SK-N-SH (cell line): ENCODE data around the gene FOXP1. TPM values are rescaled to one million over a fixed set of nuclear protein-coding genes. Genes with fewer than 3 reads are reported as not detected.

Experiments used
- CTCF ChIA-PET: fragments of 300-600, 350-600 bp; formaldehyde crosslinking; extraction: SDS; loops from one replicate; lab custom pipeline; 2021; lab: Yijun Ruan, JAX
- POLR2A ChIA-PET: fragments of 350-600 bp; sonication (Branson Sonifier 250); formaldehyde crosslinking; extraction: SDS; loops from one replicate; lab custom pipeline; 2020; ENCODE audit warnings: antibody characterized with exemption, inconsistent platforms; lab: Yijun Ruan, JAX
- DNase-seq: peaks from one replicate; pipeline ENCODE4 v3.0.0; 2012
- H2AFZ ChIP-seq: fragments of 200-600 bp; sonication (generic); 2 replicates; pipeline ENCODE4 v1.8.1; 2016; ENCODE audit warnings: antibody characterized with exemption, mild to moderate bottlenecking, low read depth
- H3F3A ChIP-seq: fragments of 200-600 bp; sonication (generic); replicated peaks from 2 replicates; pipeline ENCODE3; 2016; ENCODE audit warnings: antibody characterized with exemption, mild to moderate bottlenecking; ENCODE audit not compliant: insufficient read depth
- H3K27ac ChIP-seq, 2 experiments: fragments of 200-500 bp in 1 of 2; fragments of 200-600 bp in 1 of 2; sonication (Bioruptor generic) in 1 of 2; sonication (generic), shearing (Covaris generic) in 1 of 2; 2 replicates each; pipeline versions ENCODE4 v1.5.1 to v1.6.1; 2014 to 2016; ENCODE audit warnings: low read depth in 2 of 2, inconsistent platforms in 1 of 2, low read length in 1 of 2, mild to moderate bottlenecking in 1 of 2, mixed read lengths in 1 of 2
- H3K27me3 ChIP-seq: fragments of 200-600 bp; sonication (generic), shearing (Covaris generic); 2 replicates; pipeline ENCODE4 v1.6.1; 2016; ENCODE audit warnings: mixed run types; ENCODE audit not compliant: insufficient read depth
- H3K36me3 ChIP-seq, 2 experiments: fragments of 200-500 bp in 1 of 2; fragments of 200-600 bp in 1 of 2; sonication (Bioruptor generic) in 1 of 2; sonication (generic) in 1 of 2; replicated peaks in 1 of 2; 2 replicates each; pipeline versions ENCODE3 to v1.5.1; 2014 to 2016; ENCODE audit warnings: low read length in 1 of 2, mild to moderate bottlenecking in 1 of 2; ENCODE audit not compliant: insufficient read depth in 2 of 2, control insufficient read depth in 1 of 2
- H3K4me1 ChIP-seq, 2 experiments: fragments of 200-500 bp in 1 of 2; fragments of 200-600 bp in 1 of 2; sonication (Bioruptor generic) in 1 of 2; sonication (generic), shearing (Covaris generic) in 1 of 2; 2 replicates each; pipeline versions ENCODE4 v1.5.1 to v1.6.1; 2014 to 2016; ENCODE audit warnings: low read depth in 1 of 2, low read length in 1 of 2, mixed run types in 1 of 2; ENCODE audit not compliant: insufficient read depth in 2 of 2, control insufficient read depth in 1 of 2
- H3K4me2 ChIP-seq: fragments of 200-600 bp; sonication (generic), shearing (Covaris generic); 2 replicates; pipeline ENCODE4 v1.6.1; 2017; ENCODE audit warnings: mixed run types
- H3K4me3 ChIP-seq, 2 experiments: fragments of 200-500 bp in 1 of 2; fragments of 200-600 bp in 1 of 2; sonication (Bioruptor generic) in 1 of 2; sonication (generic), shearing (Covaris generic) in 1 of 2; 2 replicates each; pipeline versions ENCODE4 v1.5.1 to v1.8.1; 2014 to 2016; ENCODE audit warnings: low read depth in 2 of 2, inconsistent platforms in 1 of 2, low read length in 1 of 2, mild to moderate bottlenecking in 1 of 2, mixed read lengths in 1 of 2, moderate library complexity in 1 of 2
- H3K79me2 ChIP-seq: fragments of 200-600 bp; sonication (generic); 2 replicates; pipeline ENCODE4 v1.8.1; 2017; ENCODE audit warnings: mild to moderate bottlenecking; ENCODE audit not compliant: insufficient read depth
- H3K9ac ChIP-seq: fragments of 200-600 bp; sonication (generic); 2 replicates; pipeline ENCODE4 v1.6.1; 2017; ENCODE audit warnings: mixed run types
- H3K9me2 ChIP-seq: fragments of 200-600 bp; sonication (generic); 2 replicates; pipeline ENCODE4 v1.6.1; 2017; ENCODE audit warnings: mixed run types
- H3K9me3 ChIP-seq: fragments of 200-600 bp; sonication (generic); 2 replicates; pipeline ENCODE4 v1.6.1; 2017; ENCODE audit warnings: mixed run types, mild to moderate bottlenecking, moderate library complexity
- H4K20me1 ChIP-seq: fragments of 200-600 bp; sonication (generic); 2 replicates; pipeline ENCODE4 v1.6.1; 2017; ENCODE audit warnings: mild to moderate bottlenecking, mixed run types; ENCODE audit not compliant: insufficient read depth
- EP300 ChIP-seq, 2 experiments: IDR thresholded peaks; 2 replicates each; pipeline versions ENCODE4 v1.4.0 to v1.6.1; 2012; ENCODE audit warnings: borderline replicate concordance in 1 of 2, low read depth in 1 of 2, low read length in 1 of 2
- FOSL2 ChIP-seq: IDR thresholded peaks from 2 replicates; pipeline ENCODE4 v1.4.0; 2012; ENCODE audit warnings: low read depth, mild to moderate bottlenecking, moderate library complexity, borderline replicate concordance
- FOXM1 ChIP-seq: IDR thresholded peaks from 2 replicates; pipeline ENCODE4 v1.4.0; 2012; ENCODE audit warnings: low read depth, mild to moderate bottlenecking
- JUND ChIP-seq: IDR thresholded peaks from 2 replicates; pipeline ENCODE4 v1.4.0; 2012
- MEF2A ChIP-seq: IDR thresholded peaks from 2 replicates; pipeline ENCODE4 v1.4.0; 2012; ENCODE audit warnings: low read depth, borderline replicate concordance
- NFIC ChIP-seq: IDR thresholded peaks from 2 replicates; pipeline ENCODE4 v1.4.0; 2012; ENCODE audit warnings: borderline replicate concordance
- SIN3A ChIP-seq: IDR thresholded peaks from 2 replicates; pipeline ENCODE4 v1.6.1; 2012; ENCODE audit warnings: low read depth, mild to moderate bottlenecking, low read length, moderate library complexity, borderline replicate concordance
- TAF1 ChIP-seq: IDR thresholded peaks from 2 replicates; pipeline ENCODE4 v1.6.1; 2012; ENCODE audit warnings: low read depth, mild to moderate bottlenecking, low read length, moderate library complexity, borderline replicate concordance
- TCF12 ChIP-seq: IDR thresholded peaks from 2 replicates; pipeline ENCODE4 v1.4.0; 2012
- TEAD4 ChIP-seq: IDR thresholded peaks from 2 replicates; pipeline ENCODE4 v1.4.0; 2012; ENCODE audit warnings: mild to moderate bottlenecking, borderline replicate concordance; ENCODE audit not compliant: insufficient read depth
- WGBS: methylation state at CpG from one replicate; pipeline ENCODE4 v1.1.6; 2017; ENCODE audit warnings: low lambda C conversion rate; 5-methylcytosine and 5-hydroxymethylcytosine counted together
- polyA plus RNA-seq, 3 experiments: library from polyadenylated mRNA; depleted of rRNA; stranded (reverse); fragments of >200 nt; gene quantifications; 2 replicates each; pipeline ENCODE4 v1.2.3, GENCODE V29; 2012
- TF ChIP-seq, protein P1 (sequence below): IDR thresholded peaks from 2 replicates; pipeline ENCODE4 v1.4.0; 2012; ENCODE audit warnings: low read depth, borderline replicate concordance
- TF ChIP-seq, protein P2 (sequence below): fragments of 150-350 bp; IDR thresholded peaks from 2 replicates; pipeline ENCODE4 v1.6.1; 2016; ENCODE audit warnings: mild to moderate bottlenecking, low read depth, low read length
- TF ChIP-seq, protein P3 (sequence below): IDR thresholded peaks from 2 replicates; pipeline ENCODE4; 2012
- TF ChIP-seq, protein P4 (sequence below): fragments of 200-600 bp; sonication (generic); IDR thresholded peaks from 2 replicates; pipeline ENCODE4 v1.6.1; 2017; ENCODE audit warnings: antibody characterized with exemption, mild to moderate bottlenecking, moderate library complexity

FOXP1 gene
- polyA plus RNA-seq, 1 of the 3 experiments (the other 2 are of a cell fraction): 8.8 TPM

DNA sequence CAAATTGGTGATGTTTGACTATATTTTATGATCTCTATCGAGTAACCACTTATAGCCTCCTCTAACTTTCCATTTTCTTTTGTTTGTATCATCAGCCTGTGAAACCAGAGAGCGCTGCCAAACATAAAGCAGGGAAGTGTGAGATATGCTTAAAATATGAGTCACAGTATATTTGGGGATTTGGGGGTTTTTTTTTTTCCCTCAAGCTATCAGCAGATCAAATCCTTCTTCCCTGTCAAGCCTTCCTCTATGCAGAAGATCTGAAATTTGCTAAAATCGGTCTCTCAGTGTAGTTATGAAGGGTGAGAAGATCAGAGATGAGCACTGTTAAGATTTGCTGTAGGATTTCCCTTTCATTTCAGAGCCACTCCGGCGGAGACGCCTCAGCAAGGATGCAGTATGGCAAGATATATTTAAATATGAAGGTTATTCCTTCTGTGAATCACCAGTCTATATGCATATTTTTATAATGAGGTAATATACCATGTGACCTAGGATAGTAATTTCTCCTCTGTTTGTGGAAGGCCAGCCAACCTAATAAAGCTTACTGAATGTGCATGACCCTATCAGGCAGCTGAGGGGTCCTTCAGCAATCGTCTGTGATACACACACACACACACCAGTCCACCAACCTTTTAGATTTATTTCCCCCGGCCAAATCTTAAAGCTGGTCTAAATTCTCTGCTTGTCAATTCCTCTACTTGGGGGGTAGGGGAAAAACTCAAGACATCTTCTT lies 474.1 kb downstream of the FOXP1 start:
- H2AFZ ChIP-seq: no peak overlapping the region
- H3K4me3 ChIP-seq: peak overlapping the region; percentile 6 to 31; a peak in 3 of 4 replicates

More for the DNA sequence above, 474.1 kb downstream of the FOXP1 start:
- CTCF ChIA-PET: interaction anchor here (1.1 kb wide), 1 partner anchor 55 kb away, joined by 3 read pairs; no protein-coding TSS in a partner anchor
- Histone ChIP-seq H4K20me1 (no peaks in the 10 kb centered on the region), H3K9me2 (no peaks in the 10 kb centered on the region), H3K9me3 (no peaks in the 10 kb centered on the region), H3K79me2 (peaks cover 59% of the 10 kb centered on the region), H3F3A (peaks cover 37% of the 10 kb centered on the region), H3K4me1 (peaks cover 3 to 30% of the 10 kb centered on the region in 2 experiments; a peak in 3 of 4 replicates), H3K4me2 (peak overlapping the region; percentile 65), H3K36me3 (peaks cover 6 to 11% of the 10 kb centered on the region in 2 experiments), H3K27me3 (no peaks in the 10 kb centered on the region), H3K9ac (peak overlapping the region; percentile 71), H3K27ac (peak overlapping the region in 1 of 2 experiments; percentile 95; a peak in 3 of 4 replicates)
- TF ChIP-seq TAF1 (no peak), FOXM1 (no peak), EP300 (IDR thresholded peaks at IDR 0.05; ENCODE audit: borderline replicate concordance in 1 of 2, low read depth in 1 of 2, low read length in 1 of 2) (peak in 1 of 2 experiments; percentile 33; a peak in 1 of 4 replicates), FOSL2 (peak; percentile 25; the same call in 1 of the 2 replicates), TCF12 (peak; percentile 67), JUND (peak; percentile 53), SIN3A (no peak), MEF2A (peak; percentile 83), TEAD4 (peak; percentile 49; the same call in 1 of the 2 replicates), NFIC (peak; percentile 66)
- TF ChIP-seq, protein P1, sequence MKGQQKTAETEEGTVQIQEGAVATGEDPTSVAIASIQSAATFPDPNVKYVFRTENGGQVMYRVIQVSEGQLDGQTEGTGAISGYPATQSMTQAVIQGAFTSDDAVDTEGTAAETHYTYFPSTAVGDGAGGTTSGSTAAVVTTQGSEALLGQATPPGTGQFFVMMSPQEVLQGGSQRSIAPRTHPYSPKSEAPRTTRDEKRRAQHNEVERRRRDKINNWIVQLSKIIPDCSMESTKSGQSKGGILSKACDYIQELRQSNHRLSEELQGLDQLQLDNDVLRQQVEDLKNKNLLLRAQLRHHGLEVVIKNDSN: peak; percentile 80
- TF ChIP-seq, protein P2, sequence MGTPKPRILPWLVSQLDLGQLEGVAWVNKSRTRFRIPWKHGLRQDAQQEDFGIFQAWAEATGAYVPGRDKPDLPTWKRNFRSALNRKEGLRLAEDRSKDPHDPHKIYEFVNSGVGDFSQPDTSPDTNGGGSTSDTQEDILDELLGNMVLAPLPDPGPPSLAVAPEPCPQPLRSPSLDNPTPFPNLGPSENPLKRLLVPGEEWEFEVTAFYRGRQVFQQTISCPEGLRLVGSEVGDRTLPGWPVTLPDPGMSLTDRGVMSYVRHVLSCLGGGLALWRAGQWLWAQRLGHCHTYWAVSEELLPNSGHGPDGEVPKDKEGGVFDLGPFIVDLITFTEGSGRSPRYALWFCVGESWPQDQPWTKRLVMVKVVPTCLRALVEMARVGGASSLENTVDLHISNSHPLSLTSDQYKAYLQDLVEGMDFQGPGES: no peak
- TF ChIP-seq, protein P3, sequence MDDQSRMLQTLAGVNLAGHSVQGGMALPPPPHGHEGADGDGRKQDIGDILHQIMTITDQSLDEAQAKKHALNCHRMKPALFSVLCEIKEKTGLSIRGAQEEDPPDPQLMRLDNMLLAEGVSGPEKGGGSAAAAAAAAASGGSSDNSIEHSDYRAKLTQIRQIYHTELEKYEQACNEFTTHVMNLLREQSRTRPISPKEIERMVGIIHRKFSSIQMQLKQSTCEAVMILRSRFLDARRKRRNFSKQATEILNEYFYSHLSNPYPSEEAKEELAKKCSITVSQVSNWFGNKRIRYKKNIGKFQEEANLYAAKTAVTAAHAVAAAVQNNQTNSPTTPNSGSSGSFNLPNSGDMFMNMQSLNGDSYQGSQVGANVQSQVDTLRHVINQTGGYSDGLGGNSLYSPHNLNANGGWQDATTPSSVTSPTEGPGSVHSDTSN: peak; percentile 52; the same call in 1 of the 2 replicates
- TF ChIP-seq, protein P4, sequence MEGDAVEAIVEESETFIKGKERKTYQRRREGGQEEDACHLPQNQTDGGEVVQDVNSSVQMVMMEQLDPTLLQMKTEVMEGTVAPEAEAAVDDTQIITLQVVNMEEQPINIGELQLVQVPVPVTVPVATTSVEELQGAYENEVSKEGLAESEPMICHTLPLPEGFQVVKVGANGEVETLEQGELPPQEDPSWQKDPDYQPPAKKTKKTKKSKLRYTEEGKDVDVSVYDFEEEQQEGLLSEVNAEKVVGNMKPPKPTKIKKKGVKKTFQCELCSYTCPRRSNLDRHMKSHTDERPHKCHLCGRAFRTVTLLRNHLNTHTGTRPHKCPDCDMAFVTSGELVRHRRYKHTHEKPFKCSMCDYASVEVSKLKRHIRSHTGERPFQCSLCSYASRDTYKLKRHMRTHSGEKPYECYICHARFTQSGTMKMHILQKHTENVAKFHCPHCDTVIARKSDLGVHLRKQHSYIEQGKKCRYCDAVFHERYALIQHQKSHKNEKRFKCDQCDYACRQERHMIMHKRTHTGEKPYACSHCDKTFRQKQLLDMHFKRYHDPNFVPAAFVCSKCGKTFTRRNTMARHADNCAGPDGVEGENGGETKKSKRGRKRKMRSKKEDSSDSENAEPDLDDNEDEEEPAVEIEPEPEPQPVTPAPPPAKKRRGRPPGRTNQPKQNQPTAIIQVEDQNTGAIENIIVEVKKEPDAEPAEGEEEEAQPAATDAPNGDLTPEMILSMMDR: no peak
- POLR2A ChIA-PET: no interaction called here
- DNase-seq: no peak
- 22% methylated on average over 8 of the region's 8 CpGs for WGBS
